OCI-LY1 (cell line): ENCODE results near the gene KEL.
A peak's percentile ranks its signal among the peaks of the same experiment; 100 is the strongest.

Experiments
- H2AFZ ChIP-seq: fragments of 200-600 bp; sonication (generic), shearing (Covaris generic); 2 replicates; pipeline ENCODE4 v1.6.0; 2014; ENCODE audit warnings: antibody characterized with exemption, mild to moderate bottlenecking, low read length
- H3F3A ChIP-seq: fragments of 200-600 bp; sonication (generic), shearing (Covaris generic); 2 replicates; pipeline ENCODE4 v1.6.0; 2014; ENCODE audit warnings: mild to moderate bottlenecking, antibody characterized with exemption, low read length, moderate library complexity; ENCODE audit not compliant: insufficient read depth
- H3K27ac ChIP-seq: fragments of 200-600 bp; sonication (generic); 2 replicates; pipeline ENCODE4 v1.5.1; 2014; ENCODE audit warnings: low read length, mixed run types, mild to moderate bottlenecking, low read depth; ENCODE audit not compliant: poor library complexity, severe bottlenecking
- H3K27me3 ChIP-seq: fragments of 200-600 bp; sonication (generic); 2 replicates; pipeline ENCODE4 v1.6.0; 2014; ENCODE audit warnings: antibody characterized with exemption, mild to moderate bottlenecking, low read length, moderate library complexity; ENCODE audit not compliant: insufficient read depth
- H3K36me3 ChIP-seq: fragments of 200-600 bp; sonication (generic); 2 replicates; pipeline ENCODE4 v1.6.1; 2014; ENCODE audit warnings: mild to moderate bottlenecking, antibody characterized with exemption, low read length, moderate library complexity, mixed read lengths; ENCODE audit not compliant: insufficient read depth
- H3K4me1 ChIP-seq: fragments of 200-600 bp; sonication (generic); 2 replicates; pipeline ENCODE4 v1.5.1; 2014; ENCODE audit warnings: mild to moderate bottlenecking, low read length, moderate library complexity; ENCODE audit not compliant: insufficient read depth, severe bottlenecking
- H3K4me2 ChIP-seq: fragments of 200-600 bp; sonication (generic), shearing (Covaris generic); 2 replicates; pipeline ENCODE4 v1.6.1; 2014; ENCODE audit warnings: low read length
- H3K4me3 ChIP-seq: fragments of 200-600 bp; sonication (generic); 2 replicates; pipeline ENCODE4 v1.5.1; 2014; ENCODE audit warnings: low read length, low read depth, mild to moderate bottlenecking, mixed read lengths; ENCODE audit not compliant: poor library complexity, severe bottlenecking
- H3K79me2 ChIP-seq: fragments of 200-600 bp; shearing (Covaris generic); 2 replicates; pipeline ENCODE4 v1.6.1; 2016; ENCODE audit warnings: mixed run types, low read length, mixed read lengths; ENCODE audit not compliant: insufficient read depth
- H3K9ac ChIP-seq: fragments of 200-600 bp; sonication (generic), shearing (Covaris generic); 2 replicates; pipeline ENCODE4 v1.6.1; 2014; ENCODE audit warnings: mild to moderate bottlenecking, low read length, mixed read lengths
- H3K9me2 ChIP-seq: fragments of 200-600 bp; sonication (generic), shearing (Covaris generic); 2 replicates; pipeline ENCODE4 v1.6.1; 2014; ENCODE audit warnings: low read depth, mild to moderate bottlenecking, low read length, mixed read lengths
- H3K9me3 ChIP-seq: fragments of 200-600 bp; shearing (Covaris generic); 2 replicates; pipeline ENCODE4 v1.6.1; 2014; ENCODE audit warnings: low read length, mixed read lengths
- H4K20me1 ChIP-seq: fragments of 200-600 bp; sonication (generic), shearing (Covaris generic); 2 replicates; pipeline ENCODE4 v1.6.0; 2016; ENCODE audit warnings: mild to moderate bottlenecking, low read length; ENCODE audit not compliant: insufficient read depth
- CTCF ChIP-seq: fragments of 200-600 bp; sonication (generic), shearing (Covaris generic); IDR thresholded peaks from 2 replicates; pipeline ENCODE4 v1.5.1; 2017; ENCODE audit warnings: mild to moderate bottlenecking, antibody characterized with exemption, low read length, moderate library complexity, mixed read lengths
- EZH2 ChIP-seq: fragments of 200-600 bp; sonication (generic), shearing (Covaris generic); IDR thresholded peaks from 2 replicates; pipeline ENCODE4 v1.8.0; 2017; ENCODE audit warnings: borderline replicate concordance, mixed run types, mild to moderate bottlenecking, antibody characterized with exemption, low read length, moderate library complexity, mixed read lengths

The KEL gene

GRCh38 chr7:142910031-142910433 is 52.1 kb downstream of the KEL start:
- H4K20me1 ChIP-seq, result no peaks in the 10 kb centered on the region
- H3K9ac ChIP-seq, result no peak overlapping the region
- no peaks in the 10 kb centered on the region for H3F3A ChIP-seq
- no peaks in the 10 kb centered on the region for H3K36me3 ChIP-seq
- no peak for TF ChIP-seq CTCF
- TF ChIP-seq EZH2, result no peak
- no peak overlapping the region for H2AFZ ChIP-seq
- H3K4me3 ChIP-seq, result no peak overlapping the region
- peaks cover 3% of the 10 kb centered on the region; the same call in 1 of the 2 replicates for H3K9me3 ChIP-seq
- H3K4me2 ChIP-seq, result no peak overlapping the region
- no peaks in the 10 kb centered on the region for H3K4me1 ChIP-seq
- H3K27me3 ChIP-seq, result peaks cover 3% of the 10 kb centered on the region; the same call in 1 of the 2 replicates
- no peak overlapping the region for H3K27ac ChIP-seq
- no peaks in the 10 kb centered on the region for H3K79me2 ChIP-seq
- H3K9me2 ChIP-seq, result no peaks in the 10 kb centered on the region

GRCh38 chr7:142908921-142909890 is 53.0 kb downstream of the KEL start:
- Histone ChIP-seq H3K4me1 (no peaks in the 10 kb centered on the region), H3K27ac (no peak overlapping the region), H4K20me1 (no peaks in the 10 kb centered on the region), H3K4me3 (no peak overlapping the region), H3F3A (no peaks in the 10 kb centered on the region), H2AFZ (no peak overlapping the region), H3K9ac (no peak overlapping the region), H3K9me3 (peaks cover 8% of the 10 kb centered on the region), H3K4me2 (no peak overlapping the region), H3K27me3 (peaks cover 3% of the 10 kb centered on the region; the same call in 1 of the 2 replicates), H3K36me3 (no peaks in the 10 kb centered on the region), H3K79me2 (no peaks in the 10 kb centered on the region), H3K9me2 (no peaks in the 10 kb centered on the region)
- TF ChIP-seq CTCF (peak; percentile 63), EZH2 (no peak)

GRCh38 chr7:142908290-142908689 is 53.9 kb downstream of the KEL start:
- Histone ChIP-seq H3K36me3 (no peaks in the 10 kb centered on the region), H3K27ac (no peak overlapping the region), H3K4me2 (no peak overlapping the region), H3K9me2 (no peaks in the 10 kb centered on the region), H3K9ac (no peak overlapping the region), H3F3A (no peaks in the 10 kb centered on the region), H3K9me3 (peaks cover 8% of the 10 kb centered on the region), H4K20me1 (no peaks in the 10 kb centered on the region), H3K27me3 (peaks cover 3% of the 10 kb centered on the region; the same call in 1 of the 2 replicates), H3K4me1 (no peaks in the 10 kb centered on the region), H3K4me3 (no peak overlapping the region), H3K79me2 (no peaks in the 10 kb centered on the region), H2AFZ (no peak overlapping the region)
- TF ChIP-seq CTCF (no peak), EZH2 (no peak)
